Stimulated activated CD4-positive, alpha-beta T cell treated with anti-CD3 and anti-CD28 coated beads, Interleukin-15, amount 100 ng/mL, for 1 hour (primary cell): ENCODE data around the gene JUN.

Experiments
- DNase-seq, 2 donors: peaks; one replicate each; pipeline ENCODE4 v3.0.0-alpha.2; 2020; ENCODE audit warnings: low read depth in 1 of 2, low spot score in 1 of 2

Gene JUN

GRCh38 chr1:58764294-58764978, 19.4 kb downstream of the JUN start:
- DNase-seq, result no peak

- no peak for DNase-seq
Measured at GRCh38 chr1:58763214-58763613, 20.6 kb downstream of the JUN start.

- no peak for DNase-seq
Measured at GRCh38 chr1:58762806-58763205, 21.0 kb downstream of the JUN start.

- DNase-seq, result peak; percentile 4 to 8
Measured at GRCh38 chr1:58755468-58755872, 28.4 kb downstream of the JUN start.

GRCh38 chr1:58754683-58755467, 29.0 kb downstream of the JUN start:
- no peak for DNase-seq

GRCh38 chr1:58754073-58754613, 29.7 kb downstream of the JUN start:
- DNase-seq, result no peak

- no peak for DNase-seq
Measured at GRCh38 chr1:58753431-58753866, 30.4 kb downstream of the JUN start.

GRCh38 chr1:58749646-58750045, 34.2 kb downstream of the JUN start:
- no peak for DNase-seq

GRCh38 chr1:58748666-58749065, 35.2 kb downstream of the JUN start:
- no peak for DNase-seq

- no peak for DNase-seq
Measured at GRCh38 chr1:58746757-58747156, 37.1 kb downstream of the JUN start.

GRCh38 chr1:58746182-58746581, 37.7 kb downstream of the JUN start:
- no peak for DNase-seq

- no peak for DNase-seq
Measured at GRCh38 chr1:58745666-58746065, 38.2 kb downstream of the JUN start.

- DNase-seq, result no peak
Measured at GRCh38 chr1:58745117-58745516, 38.7 kb downstream of the JUN start.

- DNase-seq, result no peak
Measured at GRCh38 chr1:58741678-58742553, 41.9 kb downstream of the JUN start.

- no peak for DNase-seq
Measured at GRCh38 chr1:58739856-58740466, 43.9 kb downstream of the JUN start.

GRCh38 chr1:58738876-58739275, 45.0 kb downstream of the JUN start:
- no peak for DNase-seq

GRCh38 chr1:58735586-58735985, 48.3 kb downstream of the JUN start:
- DNase-seq, result no peak

GRCh38 chr1:58734630-58735029, 49.2 kb downstream of the JUN start:
- no peak for DNase-seq

GRCh38 chr1:58732087-58732775, 51.6 kb downstream of the JUN start:
- no peak for DNase-seq
